ENCODE data around the gene AOPEP.

GRCh38 chr9:94860678-94861588 is 134.4 kb downstream of the AOPEP start:
- TF ChIP-seq CTCF (IDR thresholded peaks at IDR 0.05) (no peak), POLR2A (IDR thresholded peaks at IDR 0.05) (no peak)

Data from thyroid gland (tissue), 4 donors.